ENCODE measurements around the gene MAP3K8.

DNA sequence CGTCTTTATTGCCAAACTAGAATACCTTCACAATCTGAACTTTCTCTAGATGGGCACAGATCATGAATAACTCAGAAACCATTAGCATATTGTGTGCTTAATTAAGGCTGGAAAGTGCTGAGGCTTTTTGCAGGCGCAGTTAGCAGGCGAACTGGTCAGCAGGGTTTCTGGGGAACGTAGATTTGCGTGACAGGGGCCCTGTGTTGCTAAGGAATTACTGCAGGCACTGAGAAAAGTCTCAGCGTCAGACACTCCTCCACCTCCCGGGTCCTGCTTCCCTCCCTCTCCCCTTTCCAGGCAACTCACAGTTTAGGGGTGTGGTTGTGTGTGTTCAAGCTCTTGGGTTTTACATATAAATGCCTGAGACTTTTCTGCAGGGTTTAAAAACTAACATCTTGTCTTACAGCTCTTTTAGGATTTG, 2.2 kb downstream of the MAP3K8 start:
- TF ChIP-seq, protein P1, sequence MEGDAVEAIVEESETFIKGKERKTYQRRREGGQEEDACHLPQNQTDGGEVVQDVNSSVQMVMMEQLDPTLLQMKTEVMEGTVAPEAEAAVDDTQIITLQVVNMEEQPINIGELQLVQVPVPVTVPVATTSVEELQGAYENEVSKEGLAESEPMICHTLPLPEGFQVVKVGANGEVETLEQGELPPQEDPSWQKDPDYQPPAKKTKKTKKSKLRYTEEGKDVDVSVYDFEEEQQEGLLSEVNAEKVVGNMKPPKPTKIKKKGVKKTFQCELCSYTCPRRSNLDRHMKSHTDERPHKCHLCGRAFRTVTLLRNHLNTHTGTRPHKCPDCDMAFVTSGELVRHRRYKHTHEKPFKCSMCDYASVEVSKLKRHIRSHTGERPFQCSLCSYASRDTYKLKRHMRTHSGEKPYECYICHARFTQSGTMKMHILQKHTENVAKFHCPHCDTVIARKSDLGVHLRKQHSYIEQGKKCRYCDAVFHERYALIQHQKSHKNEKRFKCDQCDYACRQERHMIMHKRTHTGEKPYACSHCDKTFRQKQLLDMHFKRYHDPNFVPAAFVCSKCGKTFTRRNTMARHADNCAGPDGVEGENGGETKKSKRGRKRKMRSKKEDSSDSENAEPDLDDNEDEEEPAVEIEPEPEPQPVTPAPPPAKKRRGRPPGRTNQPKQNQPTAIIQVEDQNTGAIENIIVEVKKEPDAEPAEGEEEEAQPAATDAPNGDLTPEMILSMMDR (IDR thresholded peaks at IDR 0.05; ENCODE audit: control extremely low read depth in 1 of 3, insufficient read depth in 1 of 3, low read depth in 1 of 3, low read length in 3 of 3) = no peak
- TF ChIP-seq CREB1 (IDR thresholded peaks at IDR 0.05) (no peak), RAD21 (IDR thresholded peaks at IDR 0.05 in 1 of 2, conservative IDR thresholded peaks at IDR 0.05 in 1 of 2; ENCODE audit: low read depth in 2 of 2, low read length in 2 of 2) (no peak), POLR2A (IDR thresholded peaks at IDR 0.05; ENCODE audit: control extremely low read depth in 1 of 2, low read depth in 2 of 2, low read length in 2 of 2) (no peak), SP1 (IDR thresholded peaks at IDR 0.05; ENCODE audit: low read depth, low read length) (no peak), POLR2AphosphoS5 (IDR thresholded peaks at IDR 0.05; ENCODE audit: low read depth, low read length) (no peak), EZH2 (IDR thresholded peaks at IDR 0.05; ENCODE audit: low read depth, low read length, severe bottlenecking) (no peak), CBX5 (IDR thresholded peaks at IDR 0.05; ENCODE audit: low read depth, low read length) (no peak)

Measured in H1 (cell line).